Activated T-helper 17 cell treated with anti-CD3 and anti-CD28 coated beads, Interleukin-2, amount 50 U/mL, for 72 hours (primary cell): ENCODE measurements around the gene RECQL. TPM values are rescaled to one million over a fixed set of nuclear protein-coding genes. Genes with fewer than 3 reads are reported as not detected.

Experiments
- ATAC-seq: fragments of 150-1000 bp; cut with Tn5 transposase; replicated peaks from 2 replicates; pipeline ENCODE4 v1.10.0; 2021; ENCODE audit warnings: mild to moderate bottlenecking, moderate library complexity
- H3K27ac Mint-ChIP-seq: one replicate; pipeline ENCODE4 v1.8.0; 2022; ENCODE audit warnings: mixed read lengths
- H3K27me3 Mint-ChIP-seq: one replicate; pipeline ENCODE4 v1.8.0; 2022; ENCODE audit warnings: mixed read lengths
- H3K36me3 Mint-ChIP-seq: one replicate; pipeline ENCODE4 v1.8.0; 2022; ENCODE audit warnings: low read depth, mild to moderate bottlenecking, mixed read lengths
- H3K4me1 Mint-ChIP-seq: one replicate; pipeline ENCODE4 v1.8.0; 2022; ENCODE audit warnings: mixed read lengths
- H3K4me3 Mint-ChIP-seq: one replicate; pipeline ENCODE4 v1.8.0; 2022; ENCODE audit warnings: mild to moderate bottlenecking, mixed read lengths
- H3K9me3 Mint-ChIP-seq: one replicate; pipeline ENCODE4 v1.8.0; 2022; ENCODE audit warnings: mixed read lengths
- total RNA-seq, 2 donors: library from RNA; stranded (reverse); gene quantifications; one replicate each; pipeline ENCODE4 v1.2.3, GENCODE V29; 2022

The RECQL gene
- total RNA-seq, 2 donors from 2014 or later: 82.2 to 95.4 TPM

GRCh38 chr12:21526053-21526452 lies 24.6 kb upstream of the RECQL start, which contains the start of gene SPX:
Gene SPX (plus strand): TSS chr12:21526296. CDS start chr12:21526473, 177 bp downstream.
- Mint-ChIP-seq H3K36me3 (no peaks in the 10 kb centered on the region), H3K4me3 (peak within 1 kb of the TSS; percentile 75), H3K9me3 (peaks cover 5% of the 10 kb centered on the region), H3K27ac (no peak within 1 kb of the TSS), H3K27me3 (peaks cover 16% of the 10 kb centered on the region), H3K4me1 (peaks cover 4% of the 10 kb centered on the region)
- no peak for ATAC-seq

GRCh38 chr12:21523148-21523547 lies 21.7 kb upstream of the RECQL start:
- peaks cover 4% of the 10 kb centered on the region for H3K4me1 Mint-ChIP-seq
- H3K36me3 Mint-ChIP-seq: peaks cover 9% of the 10 kb centered on the region
- H3K9me3 Mint-ChIP-seq: peaks cover 5% of the 10 kb centered on the region
- no peak for ATAC-seq
- H3K27me3 Mint-ChIP-seq: peaks cover 4% of the 10 kb centered on the region
- H3K4me3 Mint-ChIP-seq: no peak overlapping the region
- H3K27ac Mint-ChIP-seq: no peak overlapping the region

- Mint-ChIP-seq H3K9me3 (peaks cover 5% of the 10 kb centered on the region), H3K27me3 (no peaks in the 10 kb centered on the region), H3K4me1 (no peaks in the 10 kb centered on the region), H3K4me3 (no peak overlapping the region), H3K36me3 (peaks cover 26% of the 10 kb centered on the region), H3K27ac (no peak overlapping the region)
- ATAC-seq: no peak
Measured at GRCh38 chr12:21521541-21521940, 20.1 kb upstream of the RECQL start.

- no peaks in the 10 kb centered on the region for H3K9me3 Mint-ChIP-seq
- no peak overlapping the region for H3K4me3 Mint-ChIP-seq
- H3K36me3 Mint-ChIP-seq: peaks cover 55% of the 10 kb centered on the region
- H3K27me3 Mint-ChIP-seq: no peaks in the 10 kb centered on the region
- no peak overlapping the region for H3K27ac Mint-ChIP-seq
- ATAC-seq: no peak
- no peaks in the 10 kb centered on the region for H3K4me1 Mint-ChIP-seq
Measured at GRCh38 chr12:21518451-21518850, 17.0 kb upstream of the RECQL start.

- ATAC-seq: no peak
- Mint-ChIP-seq H3K27me3 (no peaks in the 10 kb centered on the region), H3K27ac (no peak overlapping the region), H3K36me3 (peaks cover 77% of the 10 kb centered on the region), H3K9me3 (no peaks in the 10 kb centered on the region), H3K4me1 (no peaks in the 10 kb centered on the region), H3K4me3 (no peak overlapping the region)
Measured at GRCh38 chr12:21516281-21516680, 14.8 kb upstream of the RECQL start.

GRCh38 chr12:21509768-21510167 lies 8.3 kb upstream of the RECQL start:
- peak overlapping the region; percentile 88 for H3K27ac Mint-ChIP-seq
- peaks cover 77% of the 10 kb centered on the region for H3K36me3 Mint-ChIP-seq
- H3K9me3 Mint-ChIP-seq: no peaks in the 10 kb centered on the region
- peak; percentile 84 for ATAC-seq
- peaks cover 10% of the 10 kb centered on the region for H3K4me1 Mint-ChIP-seq
- H3K4me3 Mint-ChIP-seq: peak overlapping the region; percentile 62
- H3K27me3 Mint-ChIP-seq: no peaks in the 10 kb centered on the region

- ATAC-seq: no peak
- no peak overlapping the region for H3K4me3 Mint-ChIP-seq
- no peaks in the 10 kb centered on the region for H3K9me3 Mint-ChIP-seq
- H3K27me3 Mint-ChIP-seq: no peaks in the 10 kb centered on the region
- H3K36me3 Mint-ChIP-seq: peaks cover 58% of the 10 kb centered on the region
- H3K27ac Mint-ChIP-seq: no peak overlapping the region
- H3K4me1 Mint-ChIP-seq: peaks cover 18% of the 10 kb centered on the region
Measured at GRCh38 chr12:21507849-21508248, 6.4 kb upstream of the RECQL start.

GRCh38 chr12:21505888-21506287 lies 4.5 kb upstream of the RECQL start:
- Mint-ChIP-seq H3K4me1 (peaks cover 18% of the 10 kb centered on the region), H3K36me3 (peaks cover 39% of the 10 kb centered on the region), H3K27me3 (no peaks in the 10 kb centered on the region), H3K9me3 (no peaks in the 10 kb centered on the region), H3K4me3 (no peak overlapping the region), H3K27ac (no peak overlapping the region)
- ATAC-seq: no peak

GRCh38 chr12:21502872-21503271 lies 1.4 kb upstream of the RECQL start:
- Mint-ChIP-seq H3K9me3 (no peaks in the 10 kb centered on the region), H3K36me3 (peaks cover 8% of the 10 kb centered on the region), H3K27ac (no peak overlapping the region)

GRCh38 chr12:21502164-21502496 lies 695 bp upstream of the RECQL start:
- no peak overlapping the region for H3K27ac Mint-ChIP-seq
- no peak overlapping the region for H3K4me3 Mint-ChIP-seq
- H3K36me3 Mint-ChIP-seq: peaks cover under 1% of the 10 kb centered on the region
- H3K9me3 Mint-ChIP-seq: no peaks in the 10 kb centered on the region
- no peaks in the 10 kb centered on the region for H3K27me3 Mint-ChIP-seq
- no peak for ATAC-seq
- peaks cover 13% of the 10 kb centered on the region for H3K4me1 Mint-ChIP-seq

More at GRCh38 chr12:21502872-21503271, 1.4 kb upstream of the RECQL start:
- Mint-ChIP-seq H3K27me3 (no peaks in the 10 kb centered on the region), H3K4me1 (peaks cover 13% of the 10 kb centered on the region), H3K4me3 (no peak overlapping the region)
- no peak for ATAC-seq

- H3K27me3 Mint-ChIP-seq: no peaks in the 10 kb centered on the region
- ATAC-seq: peak; percentile 3
Measured at GRCh38 chr12:21500786-21501257, 613 bp downstream of the RECQL start.

GRCh38 chr12:21499765-21500164 lies 1.7 kb downstream of the RECQL start:
- no peak overlapping the region for H3K27ac Mint-ChIP-seq
- H3K4me1 Mint-ChIP-seq: peaks cover 13% of the 10 kb centered on the region
- no peak overlapping the region for H3K4me3 Mint-ChIP-seq
- ATAC-seq: no peak
- H3K9me3 Mint-ChIP-seq: no peaks in the 10 kb centered on the region
- no peaks in the 10 kb centered on the region for H3K36me3 Mint-ChIP-seq
- H3K27me3 Mint-ChIP-seq: no peaks in the 10 kb centered on the region

More at GRCh38 chr12:21500786-21501257, 613 bp downstream of the RECQL start:
- no peaks in the 10 kb centered on the region for H3K9me3 Mint-ChIP-seq
- no peak overlapping the region for H3K4me3 Mint-ChIP-seq
- peaks cover 13% of the 10 kb centered on the region for H3K4me1 Mint-ChIP-seq
- H3K27ac Mint-ChIP-seq: no peak overlapping the region
- no peaks in the 10 kb centered on the region for H3K36me3 Mint-ChIP-seq

GRCh38 chr12:21485998-21486397 lies 15.4 kb downstream of the RECQL start:
- H3K4me1 Mint-ChIP-seq: peaks cover 7% of the 10 kb centered on the region
- no peaks in the 10 kb centered on the region for H3K27me3 Mint-ChIP-seq
- H3K36me3 Mint-ChIP-seq: peaks cover 16% of the 10 kb centered on the region
- ATAC-seq: no peak
- no peak overlapping the region for H3K4me3 Mint-ChIP-seq
- no peak overlapping the region for H3K27ac Mint-ChIP-seq
- no peaks in the 10 kb centered on the region for H3K9me3 Mint-ChIP-seq

GRCh38 chr12:21483531-21483930 lies 17.9 kb downstream of the RECQL start:
- no peak overlapping the region for H3K4me3 Mint-ChIP-seq
- no peak for ATAC-seq
- H3K27ac Mint-ChIP-seq: no peak overlapping the region
- no peaks in the 10 kb centered on the region for H3K27me3 Mint-ChIP-seq
- no peaks in the 10 kb centered on the region for H3K9me3 Mint-ChIP-seq
- peaks cover 16% of the 10 kb centered on the region for H3K36me3 Mint-ChIP-seq
- H3K4me1 Mint-ChIP-seq: peaks cover 7% of the 10 kb centered on the region

- Mint-ChIP-seq H3K4me3 (no peak overlapping the region), H3K27me3 (no peaks in the 10 kb centered on the region), H3K36me3 (no peaks in the 10 kb centered on the region), H3K9me3 (no peaks in the 10 kb centered on the region), H3K4me1 (peaks cover 8% of the 10 kb centered on the region), H3K27ac (no peak overlapping the region)
- no peak for ATAC-seq
Measured at GRCh38 chr12:21478756-21479455, 22.5 kb downstream of the RECQL start.
